H9 (cell line): ENCODE results near the gene AIPL1. TPM values are rescaled to one million over a fixed set of nuclear protein-coding genes. Genes with fewer than 3 reads are reported as not detected.

Experiments used
- DNase-seq: peaks from one replicate; pipeline ENCODE4 v3.0.0-alpha.2; 2017
- H2AFZ ChIP-seq: one replicate; pipeline ENCODE4 v1.6.1; 2013; ENCODE audit warnings: mild to moderate bottlenecking, low read length, control low read depth, moderate library complexity
- H2AK5ac ChIP-seq: 2 replicates; pipeline ENCODE4 v1.6.1; 2013; ENCODE audit warnings: low read length, control low read depth, mixed read lengths; ENCODE audit not compliant: insufficient read length
- H2BK120ac ChIP-seq: one replicate; pipeline ENCODE4 v1.6.1; 2013; ENCODE audit warnings: low read depth, mild to moderate bottlenecking, low read length, control low read depth, inconsistent platforms; ENCODE audit not compliant: poor library complexity, severe bottlenecking
- H2BK12ac ChIP-seq: 2 replicates; pipeline ENCODE4 v1.6.1; 2013; ENCODE audit warnings: low read length, control low read depth, mixed read lengths, low read depth; ENCODE audit not compliant: insufficient read length
- H2BK15ac ChIP-seq: 2 replicates; pipeline ENCODE4 v1.6.1; 2013; ENCODE audit warnings: low read depth, low read length, control low read depth
- H2BK20ac ChIP-seq: one replicate; pipeline ENCODE4 v1.6.1; 2013; ENCODE audit warnings: low read depth, mild to moderate bottlenecking, low read length, control low read depth, inconsistent platforms; ENCODE audit not compliant: poor library complexity, severe bottlenecking
- H2BK5ac ChIP-seq: 2 replicates; pipeline ENCODE4 v1.6.1; 2013; ENCODE audit warnings: low read length, control low read depth, mixed read lengths; ENCODE audit not compliant: insufficient read length
- H3K14ac ChIP-seq: 2 replicates; pipeline ENCODE4 v1.6.1; 2013; ENCODE audit warnings: low read length, control low read depth; ENCODE audit not compliant: insufficient read depth
- H3K18ac ChIP-seq: 2 replicates; pipeline ENCODE4 v1.6.1; 2013; ENCODE audit warnings: low read depth, mild to moderate bottlenecking, mixed read lengths, low read length, control low read depth; ENCODE audit not compliant: insufficient read length
- H3K23ac ChIP-seq: 2 replicates; pipeline ENCODE4 v1.6.1; 2013; ENCODE audit warnings: low read length, control low read depth, mixed read lengths, low read depth; ENCODE audit not compliant: insufficient read length
- H3K23me2 ChIP-seq: 2 replicates; pipeline ENCODE4 v1.6.1; 2013; ENCODE audit warnings: low read depth, mild to moderate bottlenecking, mixed read lengths, low read length, control low read depth; ENCODE audit not compliant: insufficient read length, poor library complexity, severe bottlenecking
- H3K27ac ChIP-seq: 2 replicates; pipeline ENCODE4 v1.5.1; 2013; ENCODE audit warnings: low read length, control low read depth, mixed read lengths, low read depth; ENCODE audit not compliant: insufficient read length
- H3K27me3 ChIP-seq: 2 replicates; pipeline ENCODE4 v1.6.1; 2013; ENCODE audit warnings: low read length, control low read depth, inconsistent platforms; ENCODE audit not compliant: insufficient read depth
- H3K4ac ChIP-seq: 2 replicates; pipeline ENCODE4 v1.6.1; 2013; ENCODE audit warnings: low read depth, mild to moderate bottlenecking, control low read depth, inconsistent platforms, low read length, moderate library complexity
- H3K4me1 ChIP-seq: 2 replicates; pipeline ENCODE4 v1.6.1; 2013; ENCODE audit warnings: low read length, control low read depth, inconsistent platforms; ENCODE audit not compliant: insufficient read depth
- H3K4me2 ChIP-seq: 2 replicates; pipeline ENCODE4 v1.6.1; 2013; ENCODE audit warnings: low read length, control low read depth, mixed read lengths; ENCODE audit not compliant: insufficient read length, insufficient read depth
- H3K56ac ChIP-seq: 2 replicates; pipeline ENCODE4 v1.6.1; 2013; ENCODE audit warnings: low read depth, mild to moderate bottlenecking, mixed read lengths, low read length, control low read depth; ENCODE audit not compliant: insufficient read length
- H3K79me1 ChIP-seq: 2 replicates; pipeline ENCODE4 v1.6.1; 2013; ENCODE audit warnings: low read depth, mild to moderate bottlenecking, moderate library complexity, low read length, control low read depth, inconsistent platforms; ENCODE audit not compliant: insufficient read depth, poor library complexity, severe bottlenecking
- H3K79me2 ChIP-seq: 2 replicates; pipeline ENCODE4 v1.6.1; 2013; ENCODE audit warnings: low read length, control low read depth, inconsistent platforms; ENCODE audit not compliant: insufficient read depth
- H3K9ac ChIP-seq: 2 replicates; pipeline ENCODE4 v1.6.1; 2013; ENCODE audit warnings: low read length, control low read depth, mixed read lengths; ENCODE audit not compliant: insufficient read length; ENCODE audit errors: extremely low read depth
- H3K9me3 ChIP-seq: one replicate; pipeline ENCODE4 v1.6.1; 2013; ENCODE audit warnings: low read depth, low read length, inconsistent platforms; ENCODE audit not compliant: control insufficient read depth
- H3T11ph ChIP-seq: one replicate; pipeline ENCODE4 v1.6.1; 2013; ENCODE audit warnings: mild to moderate bottlenecking, low read length, control low read depth, inconsistent platforms
- H4K20me1 ChIP-seq: one replicate; pipeline ENCODE4 v1.6.1; 2013; ENCODE audit not compliant: control insufficient read depth, insufficient read length, insufficient read depth
- H4K5ac ChIP-seq: 2 replicates; pipeline ENCODE4 v1.6.1; 2013; ENCODE audit warnings: low read depth, mild to moderate bottlenecking, mixed read lengths, low read length, control low read depth; ENCODE audit not compliant: insufficient read length
- H4K8ac ChIP-seq: replicated peaks from 2 replicates; pipeline ENCODE4 v1.6.1; 2013; ENCODE audit warnings: low read length, control low read depth, mixed read lengths, low read depth; ENCODE audit not compliant: insufficient read length
- H4K91ac ChIP-seq: 2 replicates; pipeline ENCODE4 v1.6.1; 2013; ENCODE audit warnings: low read depth, mild to moderate bottlenecking, moderate library complexity, mixed read lengths, low read length, control low read depth; ENCODE audit not compliant: insufficient read length
- H3K27ac Mint-ChIP-seq, 3 experiments: 2 replicates in 2 of 3; 3 replicates in 1 of 3; pipeline ENCODE4 v1.8.0; 2020 to 2021; ENCODE audit warnings: mixed read lengths in 3 of 3, mild to moderate bottlenecking in 1 of 3, moderate library complexity in 1 of 3
- H3K27me3 Mint-ChIP-seq: 2 replicates; pipeline ENCODE4 v1.8.0; 2021; ENCODE audit warnings: low read depth, mild to moderate bottlenecking, moderate library complexity, mixed read lengths
- H3K36me3 Mint-ChIP-seq, 3 experiments: 2 replicates in 2 of 3; 3 replicates in 1 of 3; pipeline ENCODE4 v1.8.0; 2020 to 2021; ENCODE audit warnings: low read depth in 3 of 3, mixed read lengths in 3 of 3; ENCODE audit not compliant: insufficient read depth in 1 of 3
- H3K4me1 Mint-ChIP-seq, 2 experiments: 2 replicates each; pipeline ENCODE4 v1.8.0; 2020; ENCODE audit warnings: mixed read lengths in 2 of 2
- H3K4me3 Mint-ChIP-seq, 2 experiments: 2 replicates in 1 of 2; 3 replicates in 1 of 2; pipeline ENCODE4 v1.8.0; 2020 to 2021; ENCODE audit warnings: mild to moderate bottlenecking in 2 of 2, mixed read lengths in 2 of 2, moderate library complexity in 1 of 2
- H3K9me3 Mint-ChIP-seq, 2 experiments: 2 replicates in 1 of 2; 3 replicates in 1 of 2; pipeline ENCODE4 v1.8.0; 2020; ENCODE audit warnings: mild to moderate bottlenecking in 2 of 2, mixed read lengths in 2 of 2, moderate library complexity in 1 of 2
- WGBS: extraction: QIAGEN DNeasy Blood & Tissue Kit; methylation state at CpG from one replicate; pipeline ENCODE4 v1.1.7; 2013; ENCODE audit warnings: missing lambda C conversion rate, low lambda C conversion rate, mixed read lengths; ENCODE audit not compliant: insufficient read length; ENCODE audit errors: extremely low coverage; 5-methylcytosine and 5-hydroxymethylcytosine counted together
- total RNA-seq: library from RNA; stranded (reverse); gene quantifications from 2 replicates; pipeline ENCODE4 v1.2.1, GENCODE V29; 2021
- TF ChIP-seq, protein P1 (sequence below): fragments of 200-600 bp; sonication (generic); conservative IDR thresholded peaks from 3 replicates; pipeline ENCODE4 v1.8.0; 2021; ENCODE audit warnings: antibody characterized with exemption, mild to moderate bottlenecking

Gene AIPL1
- total RNA-seq, 1 experiment from 2014 or later: 0.57 TPM

DNA sequence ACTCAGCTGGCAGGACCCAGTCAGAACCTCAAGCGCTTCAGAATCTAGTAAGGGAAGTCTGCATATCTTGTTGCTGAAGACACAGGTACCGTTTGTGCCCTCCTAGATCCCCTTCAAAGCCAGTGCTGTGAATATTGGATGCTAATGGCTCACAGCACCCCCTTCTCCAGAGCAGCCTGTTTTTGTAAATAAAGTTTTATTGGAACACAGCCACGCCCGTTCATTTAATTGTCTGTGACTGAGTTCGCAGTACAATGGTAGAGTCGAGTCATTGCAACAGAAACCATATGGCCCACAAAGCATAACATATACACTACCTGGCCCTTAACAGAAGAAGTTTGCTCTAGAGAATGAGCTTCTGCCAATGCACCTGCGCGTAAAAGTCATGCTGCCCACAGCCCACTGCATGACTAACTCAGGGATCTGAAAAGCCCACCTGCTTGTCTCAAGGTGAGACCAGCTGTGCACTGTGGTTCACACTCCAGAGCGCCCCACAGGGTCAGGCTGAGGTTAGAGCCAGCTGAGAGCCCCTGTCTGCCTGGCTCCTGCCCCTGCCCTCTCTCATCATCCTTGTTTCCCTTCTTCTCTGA, 48.8 kb downstream of the AIPL1 start:
- Histone ChIP-seq H3K9me3 (no peaks in the 10 kb centered on the region), H3K23me2 (no peaks in the 10 kb centered on the region), H2AK5ac (no peak overlapping the region), H3K4ac (no peak overlapping the region), H3K4me2 (no peak overlapping the region), H2BK20ac (no peak overlapping the region), H3K79me2 (no peaks in the 10 kb centered on the region), H2BK15ac (no peak overlapping the region), H4K5ac (no peak overlapping the region), H3K79me1 (no peaks in the 10 kb centered on the region), H2BK5ac (no peak overlapping the region), H4K91ac (no peak overlapping the region), H3K27ac (no peak overlapping the region), H4K20me1 (no peaks in the 10 kb centered on the region), H3K9ac (no peak overlapping the region), H3K27me3 (no peaks in the 10 kb centered on the region), H3K4me1 (no peaks in the 10 kb centered on the region), H2AFZ (no peak overlapping the region), H3T11ph (no peak overlapping the region), H3K14ac (no peak overlapping the region), H2BK12ac (no peak overlapping the region), H3K56ac (no peak overlapping the region), H4K8ac (no peak overlapping the region), H3K23ac (no peak overlapping the region), H3K18ac (no peak overlapping the region), H2BK120ac (no peak overlapping the region)
- DNase-seq: no peak
- Mint-ChIP-seq H3K27ac (no peak overlapping the region), H3K4me3 (no peak overlapping the region), H3K4me1 (no peaks in the 10 kb centered on the region), H3K9me3 (no peaks in the 10 kb centered on the region), H3K27me3 (no peaks in the 10 kb centered on the region; the same call in 1 of the 2 replicates), H3K36me3 (no peaks in the 10 kb centered on the region)
- WGBS: no CpG with 5 or more reads among the region's 9 CpGs
- TF ChIP-seq, protein P1, sequence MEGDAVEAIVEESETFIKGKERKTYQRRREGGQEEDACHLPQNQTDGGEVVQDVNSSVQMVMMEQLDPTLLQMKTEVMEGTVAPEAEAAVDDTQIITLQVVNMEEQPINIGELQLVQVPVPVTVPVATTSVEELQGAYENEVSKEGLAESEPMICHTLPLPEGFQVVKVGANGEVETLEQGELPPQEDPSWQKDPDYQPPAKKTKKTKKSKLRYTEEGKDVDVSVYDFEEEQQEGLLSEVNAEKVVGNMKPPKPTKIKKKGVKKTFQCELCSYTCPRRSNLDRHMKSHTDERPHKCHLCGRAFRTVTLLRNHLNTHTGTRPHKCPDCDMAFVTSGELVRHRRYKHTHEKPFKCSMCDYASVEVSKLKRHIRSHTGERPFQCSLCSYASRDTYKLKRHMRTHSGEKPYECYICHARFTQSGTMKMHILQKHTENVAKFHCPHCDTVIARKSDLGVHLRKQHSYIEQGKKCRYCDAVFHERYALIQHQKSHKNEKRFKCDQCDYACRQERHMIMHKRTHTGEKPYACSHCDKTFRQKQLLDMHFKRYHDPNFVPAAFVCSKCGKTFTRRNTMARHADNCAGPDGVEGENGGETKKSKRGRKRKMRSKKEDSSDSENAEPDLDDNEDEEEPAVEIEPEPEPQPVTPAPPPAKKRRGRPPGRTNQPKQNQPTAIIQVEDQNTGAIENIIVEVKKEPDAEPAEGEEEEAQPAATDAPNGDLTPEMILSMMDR: no peak
